Psoas muscle (tissue), 8 donors: ENCODE results near the gene ZFP57. TPM values are rescaled to one million over a fixed set of nuclear protein-coding genes. Genes with fewer than 3 reads are reported as not detected.

Source experiments
- ATAC-seq, 4 donors: fragments of 200-7000 bp; cut with Tn5 transposase; one replicate each; pipeline ENCODE4 v1.9.1; 2020; ENCODE audit warnings: moderate library complexity in 3 of 4, mild to moderate bottlenecking in 2 of 4
- DNase-seq, 2 donors: peaks; one replicate each; pipeline ENCODE4 v3.0.0-alpha.2; 2020
- H3K27ac ChIP-seq: fragments of 200-600 bp; one replicate; pipeline ENCODE4 v1.8.0; 2022
- H3K27me3 ChIP-seq, 3 donors: fragments of 200-600 bp in 1 of 3; one replicate each; pipeline versions ENCODE4 v1.6.1 to v1.8.0; 2013 to 2022; ENCODE audit warnings: low read length in 2 of 3, mild to moderate bottlenecking in 2 of 3, moderate library complexity in 1 of 3; ENCODE audit not compliant: insufficient read depth in 3 of 3
- H3K36me3 ChIP-seq, 2 donors: fragments of 200-600 bp in 1 of 2; one replicate each; pipeline versions ENCODE4 v1.6.1 to v1.8.0; 2013 to 2022; ENCODE audit warnings: low read depth in 1 of 2, mild to moderate bottlenecking in 1 of 2, moderate library complexity in 1 of 2; ENCODE audit not compliant: insufficient read depth in 1 of 2
- H3K4me1 ChIP-seq: fragments of 200-600 bp; one replicate; pipeline ENCODE4 v1.8.0; 2022
- H3K4me3 ChIP-seq: fragments of 200-600 bp; one replicate; pipeline ENCODE4 v1.8.0; 2022; ENCODE audit warnings: mild to moderate bottlenecking
- H3K9me3 ChIP-seq: fragments of 200-600 bp; one replicate; pipeline ENCODE4 v1.8.0; 2022
- WGBS, 3 donors: extraction: QIAGEN DNeasy Blood & Tissue Kit; methylation state at CpG; one replicate each; pipeline versions ENCODE4 v1.1.6 to v1.1.7; 2013; 5-methylcytosine and 5-hydroxymethylcytosine counted together
- intact Hi-C, 2 donors: fragments of 100-400 bp; cut with DNase I; formaldehyde crosslinking; loops; one replicate each; pipeline versions ENCODE4 v1.11.0 to v1.14.2; 2022
- polyA plus RNA-seq, 3 donors: library from polyadenylated mRNA; stranded (reverse); fragments of 200-250 nt; gene quantifications; one replicate each; pipeline ENCODE4 v1.2.3, GENCODE V29; 2013
- total RNA-seq, 4 donors: library from RNA; stranded (reverse); fragmentation: NEBNext Ultra II Directional in 2 of 4; extraction: Animal tissue kit (Norgen Biotek cat#: 25700) in 2 of 4; gene quantifications; one replicate each; pipeline versions ENCODE4 v1.2.1 to v1.2.4, GENCODE V29; 2021 to 2023
- TF ChIP-seq, protein P1 (sequence below): fragments of 200-600 bp; IDR thresholded peaks from one replicate; pipeline ENCODE4 v1.8.0; 2022; ENCODE audit warnings: antibody characterized with exemption
- donor health status: healthy with polysubstance abuse.
- donor health status: DM: no; HTN: no; CAD: no; lungs with moderate emphysema.
- donor health status: Bipolar disorder and iron deficiency.
- donor health status: healthy.
- donor health status: DM: yes; HTN: yes; CAD: no.
- donor health status: DM: no; HTN: no; CAD: no.
- donor health status: DM: no; HTN: no; CAD: no.
- donor health status: DM: yes; HTN: yes; CAD: no.

The ZFP57 gene
- total and polyA plus RNA-seq, 7 donors, result 0.08 TPM; not detected in 6

- intact Hi-C loops, result no loop called here
- no peak for DNase-seq
These were observed 39.4 kb downstream of the ZFP57 start for GRCh38 chr6:29641430-29642148.

DNA sequence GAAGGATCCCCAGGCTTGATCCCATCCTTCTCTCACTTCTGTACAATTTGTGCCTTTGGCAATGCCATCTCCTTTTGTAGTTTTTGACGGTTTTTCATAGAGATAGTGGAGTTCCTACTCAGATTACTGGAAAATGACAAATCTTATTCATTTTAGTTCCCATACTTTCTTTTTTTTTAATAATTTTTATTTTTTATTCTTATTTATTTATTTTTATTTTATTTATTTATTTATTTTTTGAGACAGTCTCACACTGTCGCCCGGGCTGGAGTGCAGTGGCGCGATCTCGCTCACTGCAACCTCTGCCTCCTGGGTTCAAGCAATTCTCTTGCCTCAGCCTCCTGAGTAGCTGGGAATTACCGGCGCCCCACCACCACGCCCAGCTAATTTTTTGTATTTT is 43.7 kb downstream of the ZFP57 start:
- intact Hi-C loops, result no loop called here
- no peak overlapping the region for H3K27ac ChIP-seq
- WGBS, 3 donors, result 83 to 95% (median 89%) methylated on average over 9 of the region's 9 CpGs
- peaks cover 2 to 41% (median 4%) of the 10 kb centered on the region in 3 donors for H3K27me3 ChIP-seq
- TF ChIP-seq, protein P1, sequence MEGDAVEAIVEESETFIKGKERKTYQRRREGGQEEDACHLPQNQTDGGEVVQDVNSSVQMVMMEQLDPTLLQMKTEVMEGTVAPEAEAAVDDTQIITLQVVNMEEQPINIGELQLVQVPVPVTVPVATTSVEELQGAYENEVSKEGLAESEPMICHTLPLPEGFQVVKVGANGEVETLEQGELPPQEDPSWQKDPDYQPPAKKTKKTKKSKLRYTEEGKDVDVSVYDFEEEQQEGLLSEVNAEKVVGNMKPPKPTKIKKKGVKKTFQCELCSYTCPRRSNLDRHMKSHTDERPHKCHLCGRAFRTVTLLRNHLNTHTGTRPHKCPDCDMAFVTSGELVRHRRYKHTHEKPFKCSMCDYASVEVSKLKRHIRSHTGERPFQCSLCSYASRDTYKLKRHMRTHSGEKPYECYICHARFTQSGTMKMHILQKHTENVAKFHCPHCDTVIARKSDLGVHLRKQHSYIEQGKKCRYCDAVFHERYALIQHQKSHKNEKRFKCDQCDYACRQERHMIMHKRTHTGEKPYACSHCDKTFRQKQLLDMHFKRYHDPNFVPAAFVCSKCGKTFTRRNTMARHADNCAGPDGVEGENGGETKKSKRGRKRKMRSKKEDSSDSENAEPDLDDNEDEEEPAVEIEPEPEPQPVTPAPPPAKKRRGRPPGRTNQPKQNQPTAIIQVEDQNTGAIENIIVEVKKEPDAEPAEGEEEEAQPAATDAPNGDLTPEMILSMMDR, result no peak
- ATAC-seq, result no peak
- no peaks in the 10 kb centered on the region for H3K36me3 ChIP-seq
- no peaks in the 10 kb centered on the region for H3K9me3 ChIP-seq
- no peak for DNase-seq
- H3K4me3 ChIP-seq, result no peak overlapping the region
- H3K4me1 ChIP-seq, result peaks cover 1% of the 10 kb centered on the region

More at GRCh38 chr6:29641430-29642148, 39.4 kb downstream of the ZFP57 start:
- H3K9me3 ChIP-seq, result no peaks in the 10 kb centered on the region
- H3K36me3 ChIP-seq, result no peaks in the 10 kb centered on the region
- TF ChIP-seq, protein P1, result no peak
- ATAC-seq, result no peak
- no peak overlapping the region for H3K4me3 ChIP-seq
- peaks cover 0 to 20% (median 2%) of the 10 kb centered on the region in 3 donors for H3K27me3 ChIP-seq
- H3K27ac ChIP-seq, result no peak overlapping the region
- H3K4me1 ChIP-seq, result no peaks in the 10 kb centered on the region
- WGBS, 3 donors, result 22 to 45% (median 26%) methylated on average over 3 of the region's 3 CpGs

DNA sequence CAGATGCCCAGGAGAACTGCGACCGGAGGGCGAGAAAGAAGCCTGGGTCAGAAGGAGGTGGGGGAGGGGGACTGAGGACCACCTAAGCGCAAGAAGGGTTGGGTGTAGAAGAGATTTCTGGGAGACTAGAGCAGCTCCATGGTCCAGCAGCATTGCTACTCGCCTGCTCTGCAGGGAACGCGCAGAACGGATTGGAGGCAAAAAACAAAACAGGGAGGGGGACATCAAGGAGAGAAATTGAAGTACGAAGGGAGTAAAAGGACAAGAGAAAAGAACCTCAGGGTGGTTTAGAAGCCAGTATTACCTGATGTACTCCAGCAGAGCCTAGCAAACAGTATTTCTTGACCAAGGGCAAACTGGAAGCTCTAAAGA is 47.4 kb downstream of the ZFP57 start:
- H3K36me3 ChIP-seq, result no peaks in the 10 kb centered on the region
- 8 to 18% (median 9%) methylated on average over 9 of the region's 9 CpGs for WGBS, 3 donors
- intact Hi-C loops, result no loop called here
- H3K27me3 ChIP-seq, result peaks cover 2 to 64% (median 9%) of the 10 kb centered on the region in 3 donors
- no peak for DNase-seq
- no peaks in the 10 kb centered on the region for H3K9me3 ChIP-seq
- peak overlapping the region; percentile 72 for H3K4me3 ChIP-seq
- no peak overlapping the region for H3K27ac ChIP-seq
- H3K4me1 ChIP-seq, result peaks cover 15% of the 10 kb centered on the region
- peak in 1 of 4 donors; percentile 26 for ATAC-seq
- TF ChIP-seq, protein P1, result no peak

GRCh38 chr6:29632789-29633533 is 48.0 kb downstream of the ZFP57 start, which contains the start of gene GABBR1:
TSS of gene GABBR1 (minus strand) at chr6:29633183. CDS start at chr6:29632385, 798 bp downstream.
- peak; percentile 86 to 88 for DNase-seq
- TF ChIP-seq, protein P1, result no peak
- peak within 1 kb of the TSS; percentile 4 for H3K27ac ChIP-seq
- no peaks in the 10 kb centered on the region for H3K36me3 ChIP-seq
- intact Hi-C loops, result no loop called here
- WGBS, 3 donors, result 1 to 2% (median 1%) methylated on average over 25 to 57 of the region's 57 CpGs
- H3K9me3 ChIP-seq, result no peaks in the 10 kb centered on the region
- peak; percentile 69 to 89 (median 86) for ATAC-seq
- peaks cover 2 to 67% (median 9%) of the 10 kb centered on the region in 3 donors for H3K27me3 ChIP-seq
- peak within 1 kb of the TSS; percentile 72 for H3K4me3 ChIP-seq
- peaks cover 16% of the 10 kb centered on the region for H3K4me1 ChIP-seq
